IPS-NIHi11 (cell line): ENCODE data around the gene NCAM1.

Experiments used
- DNase-seq: peaks from one replicate; pipeline ENCODE4 v3.0.0; 2012; ENCODE audit warnings: mixed read lengths, low spot score

Gene NCAM1

GRCh38 chr11:113085446-113085845 lies 124.2 kb downstream of the NCAM1 start:
- DNase-seq: no peak

GRCh38 chr11:113087706-113088105 lies 126.5 kb downstream of the NCAM1 start:
- DNase-seq: no peak

DNA sequence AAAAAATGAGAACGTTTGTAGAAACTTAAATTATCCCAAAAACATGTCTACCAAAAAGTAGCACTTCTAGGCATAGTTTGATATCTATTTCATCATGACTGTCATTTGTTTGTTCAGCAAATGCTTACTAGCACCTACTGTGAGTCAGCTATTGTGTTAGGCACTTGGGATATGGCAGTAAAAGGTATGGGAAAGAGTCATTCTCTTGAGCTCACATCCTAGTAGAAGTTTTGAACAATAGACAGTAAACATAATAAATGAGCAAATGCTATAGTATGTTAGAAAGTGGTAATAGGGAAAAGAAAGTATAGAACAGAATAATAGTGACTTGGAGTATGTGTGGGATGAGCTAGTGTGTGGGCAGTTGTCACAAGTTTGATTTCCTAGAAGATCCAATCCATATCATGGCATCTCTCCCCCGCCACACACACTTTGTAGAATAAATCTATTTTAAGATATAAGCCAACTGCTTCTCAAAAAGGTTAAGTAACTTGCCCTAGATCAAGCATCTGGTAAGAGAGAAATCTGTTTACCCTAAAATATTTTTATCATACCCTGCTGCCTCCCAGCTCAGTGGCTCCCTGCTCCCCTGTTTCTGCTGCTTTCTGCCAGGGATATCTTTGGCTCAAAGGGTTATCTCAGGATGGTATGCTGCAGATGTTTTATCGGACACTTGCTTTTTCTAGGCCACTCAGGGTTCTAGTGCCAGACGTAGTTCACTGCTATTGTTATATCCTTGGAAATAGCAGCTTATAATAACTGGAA lies 129.7 kb downstream of the NCAM1 start:
- DNase-seq: no peak

- DNase-seq: no peak
These were observed 130.2 kb downstream of the NCAM1 start for GRCh38 chr11:113091481-113091780.

DNA sequence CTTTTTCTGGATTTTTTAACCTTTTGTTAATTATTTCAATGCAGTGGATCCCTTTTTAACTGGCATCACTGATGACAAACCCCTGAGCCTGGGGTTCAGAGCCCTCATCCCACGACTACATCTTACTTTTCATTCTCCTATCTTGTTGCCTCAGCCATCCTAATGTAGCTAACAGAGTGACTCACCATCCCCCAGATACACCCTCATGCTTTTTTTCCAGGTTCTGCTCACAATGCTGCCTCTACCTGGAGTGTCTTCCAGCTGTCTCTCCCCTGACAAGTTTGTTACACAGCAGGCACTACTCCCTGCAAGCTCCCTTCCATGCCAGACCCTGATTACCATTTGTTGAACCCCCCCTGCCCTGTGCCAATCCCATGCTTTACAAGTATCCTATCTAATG lies 135.4 kb downstream of the NCAM1 start:
- DNase-seq: no peak

- DNase-seq: peak; percentile 17
These were observed 142.9 kb downstream of the NCAM1 start for GRCh38 chr11:113103932-113104690.

DNA sequence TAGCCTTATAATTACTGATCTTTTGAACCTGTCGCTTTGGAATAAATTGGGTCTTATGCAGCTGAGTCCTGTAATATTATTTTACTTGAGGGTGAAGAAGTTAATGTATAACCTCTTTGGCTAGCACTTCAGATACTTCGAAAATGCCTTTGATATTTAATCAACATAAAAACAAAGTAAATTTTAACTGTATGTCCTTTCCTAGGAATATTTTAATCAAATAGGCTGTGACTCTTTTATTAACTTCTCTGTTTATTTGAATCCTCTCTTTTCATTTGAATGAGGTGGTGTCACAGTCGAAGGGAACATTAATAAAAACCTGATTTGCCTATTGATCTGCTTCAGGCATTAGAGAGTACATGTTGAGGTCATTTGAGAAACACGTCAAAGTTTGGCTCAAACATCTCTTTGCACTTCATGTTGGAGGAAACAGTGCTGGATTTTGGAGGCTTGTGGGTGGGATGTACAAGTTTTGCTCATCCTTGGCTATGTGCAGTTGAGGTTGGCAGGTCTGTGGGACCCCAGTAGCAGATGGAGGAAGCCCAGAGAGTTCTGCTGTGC lies 143.6 kb downstream of the NCAM1 start:
- no peak for DNase-seq

DNA sequence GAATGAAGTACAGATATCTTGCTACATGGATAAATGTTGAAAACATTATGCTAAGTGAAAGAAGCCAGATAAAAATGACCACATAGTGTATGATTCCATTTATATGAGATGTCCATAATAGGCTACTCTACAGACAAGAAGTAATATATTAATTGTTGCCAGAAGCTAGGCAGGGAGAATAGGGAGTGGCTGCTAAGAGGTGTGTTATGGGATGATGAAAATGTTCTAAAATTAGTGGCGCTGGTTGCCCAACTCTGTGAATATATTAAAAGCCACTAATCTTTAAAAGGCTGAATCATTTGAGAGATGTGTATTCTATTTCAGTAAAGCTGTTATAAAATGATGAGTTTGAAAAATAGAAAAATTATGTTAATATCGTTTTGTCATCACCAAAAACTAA lies 144.4 kb downstream of the NCAM1 start:
- DNase-seq: no peak

DNA sequence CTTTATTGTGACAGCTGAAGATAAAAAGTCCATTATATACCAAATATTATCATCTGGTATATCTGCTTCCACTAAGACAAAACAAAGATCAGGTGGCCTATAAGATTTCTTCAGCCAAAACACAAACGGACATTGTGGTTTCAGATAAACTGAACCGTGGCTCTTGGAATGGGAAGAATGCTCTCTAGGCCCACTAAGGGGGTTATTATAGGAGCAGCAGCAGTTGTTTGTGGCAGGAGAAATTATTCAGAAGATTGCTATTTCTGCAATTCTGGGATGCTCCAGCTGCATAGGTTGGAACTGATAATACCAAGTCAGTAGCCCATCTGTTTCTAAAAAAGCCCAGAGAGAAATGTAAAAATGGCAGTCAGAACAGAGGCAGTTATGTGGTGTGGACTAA lies 145.3 kb downstream of the NCAM1 start:
- no peak for DNase-seq

- no peak for DNase-seq
These were observed 148.8 kb downstream of the NCAM1 start for GRCh38 chr11:113110046-113110445.

DNA sequence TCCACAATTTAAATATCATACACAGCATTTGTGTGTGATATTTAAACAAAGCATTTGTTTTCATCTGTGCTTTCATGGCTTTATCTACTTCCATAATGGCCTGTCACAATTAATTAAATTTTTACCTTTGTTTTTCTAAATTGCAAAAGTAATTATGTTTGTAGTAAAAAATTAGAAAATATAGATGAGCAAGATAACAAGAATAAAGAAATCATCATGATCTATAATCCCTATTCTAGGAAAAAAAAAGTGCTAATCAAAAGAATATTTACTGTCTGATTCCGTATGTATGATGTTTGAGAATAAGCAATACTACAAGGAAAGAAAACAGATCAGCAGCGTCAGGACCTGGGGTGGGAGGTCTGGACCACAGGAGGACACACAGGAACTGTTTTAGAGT lies 149.9 kb downstream of the NCAM1 start:
- no peak for DNase-seq

DNA sequence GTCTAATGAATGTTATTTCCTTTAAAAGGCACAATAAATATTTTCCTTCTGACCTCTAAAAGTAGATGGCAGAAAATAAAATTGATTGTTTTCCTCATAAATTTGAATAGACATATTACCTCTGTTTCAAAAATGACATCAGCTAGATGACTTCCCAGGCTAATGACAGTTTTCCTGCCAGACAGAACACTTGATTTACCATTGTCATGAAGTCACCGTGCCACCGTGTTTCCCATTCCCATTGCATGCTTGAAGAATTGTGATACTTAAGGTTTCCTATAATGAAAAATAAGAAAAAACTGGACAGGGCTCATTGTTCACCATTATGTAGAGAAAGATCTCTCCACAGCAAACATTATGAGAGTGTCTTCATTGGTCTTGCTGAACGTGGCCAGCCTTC lies 151.1 kb downstream of the NCAM1 start:
- DNase-seq: no peak

DNA sequence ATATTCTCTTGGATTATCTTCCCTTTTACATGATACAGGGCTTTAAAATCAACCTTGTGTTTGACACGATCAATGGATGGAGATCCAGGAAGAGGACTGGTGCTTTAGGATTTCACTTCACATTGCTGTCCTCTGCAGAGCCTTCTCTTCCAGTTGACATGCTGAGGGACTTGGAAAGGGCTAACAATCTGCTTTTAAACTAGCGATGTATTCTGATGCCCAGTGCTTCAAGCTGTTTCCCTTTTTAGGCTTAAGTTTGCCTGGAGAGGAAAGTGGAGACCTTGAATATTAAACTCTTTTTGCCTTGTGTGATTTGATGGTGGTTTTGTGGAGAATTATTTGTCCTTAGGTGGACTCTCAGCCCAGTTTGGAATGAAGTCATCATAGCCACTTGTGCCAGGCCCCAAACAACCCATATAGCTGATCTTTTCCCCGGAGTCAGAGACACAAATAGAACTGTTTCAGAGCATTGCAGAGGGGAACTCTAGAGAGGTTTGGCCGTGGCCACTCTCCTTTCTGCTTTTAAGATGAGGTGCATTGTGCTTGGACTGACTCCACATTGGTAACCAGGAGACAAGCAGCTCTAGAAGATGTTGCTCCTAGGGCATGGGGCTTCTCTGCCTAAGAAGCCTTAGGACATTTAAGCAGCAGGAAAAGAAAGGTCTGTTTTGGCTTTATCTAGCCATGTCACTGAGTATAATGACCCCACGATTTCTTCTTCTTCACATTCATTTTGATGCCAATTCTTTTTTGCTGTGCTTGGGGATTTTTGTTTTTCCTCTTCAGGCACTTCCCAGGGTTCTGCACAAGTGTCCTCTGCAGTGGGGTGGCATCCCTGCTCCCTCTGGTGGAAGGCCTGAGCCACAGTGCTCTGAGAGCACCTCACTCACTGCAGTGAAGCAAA lies 152.8 kb downstream of the NCAM1 start:
- DNase-seq: peak; percentile 45

DNA sequence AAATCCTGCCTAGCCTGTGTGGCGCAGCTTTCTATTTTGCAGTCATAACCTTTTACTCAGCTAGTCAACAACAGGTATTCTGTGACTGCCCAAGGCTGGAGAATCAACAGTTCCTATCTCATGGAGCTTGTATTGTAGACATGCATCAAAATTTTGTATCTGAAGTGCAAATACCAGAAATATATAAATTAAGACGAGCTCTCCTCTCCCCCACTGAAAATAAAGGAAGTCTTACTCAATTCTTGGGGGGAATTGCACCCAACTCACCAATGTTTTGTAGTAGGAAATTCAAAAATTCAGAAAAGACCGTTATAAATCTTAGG lies 153.4 kb downstream of the NCAM1 start:
- DNase-seq: no peak

- DNase-seq: no peak
These were observed 156.9 kb downstream of the NCAM1 start for GRCh38 chr11:113118104-113118503.

GRCh38 chr11:113119074-113119473 lies 157.9 kb downstream of the NCAM1 start:
- DNase-seq: no peak

DNA sequence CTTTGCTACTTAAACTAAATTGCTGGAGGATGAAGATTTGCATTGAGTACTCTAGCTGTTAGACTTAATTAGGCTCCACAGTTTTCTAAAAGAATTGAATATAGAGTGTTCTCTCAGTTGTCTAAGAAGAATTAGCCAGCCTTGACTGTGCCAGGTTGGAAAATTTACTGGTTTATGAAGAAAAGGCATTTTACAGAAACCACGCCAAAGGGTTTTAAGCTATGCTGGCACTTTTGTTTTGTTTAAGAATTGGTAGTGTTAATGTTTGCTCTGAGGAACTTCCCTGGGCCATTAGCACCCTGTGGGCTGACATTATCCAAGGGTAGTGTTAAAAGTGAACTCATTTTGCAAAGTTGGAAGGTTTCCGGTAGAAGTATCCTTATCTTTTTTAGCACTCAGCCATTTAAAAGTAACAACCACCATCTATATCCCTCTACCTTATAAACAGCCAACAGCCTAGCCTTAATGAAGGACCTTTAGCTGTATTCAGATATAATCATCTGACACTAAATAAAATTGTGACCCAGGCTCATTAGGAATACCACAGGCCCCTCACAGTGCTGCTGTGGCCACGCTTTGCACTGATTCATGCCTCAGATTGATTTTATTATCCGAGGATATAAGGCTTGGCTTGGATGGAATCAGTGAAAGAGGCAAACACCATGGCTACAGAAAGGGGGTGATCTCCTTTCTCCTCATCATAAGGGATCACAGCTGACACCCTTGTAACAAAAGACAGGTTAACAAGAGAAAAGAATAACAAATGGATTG lies 158.9 kb downstream of the NCAM1 start:
- no peak for DNase-seq

DNA sequence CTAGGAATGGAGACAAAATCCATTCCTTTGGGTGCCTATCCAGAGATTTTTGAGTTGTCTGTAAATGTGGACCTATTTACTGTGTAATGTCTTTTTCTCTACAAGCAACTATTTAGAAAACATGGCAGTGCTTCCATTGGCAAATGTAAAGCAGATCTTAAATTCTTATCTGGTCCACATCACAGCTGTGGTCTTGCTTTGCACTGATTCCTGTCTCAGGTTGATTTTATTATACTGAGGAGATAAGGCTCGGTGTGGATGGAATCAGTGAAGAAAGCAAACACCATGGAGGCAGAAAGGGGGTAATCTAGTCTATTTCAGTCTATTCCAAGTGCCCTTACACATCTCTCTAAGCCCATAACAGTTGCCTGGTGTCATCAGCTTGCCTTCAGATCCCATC lies 160.5 kb downstream of the NCAM1 start:
- DNase-seq: no peak

DNA sequence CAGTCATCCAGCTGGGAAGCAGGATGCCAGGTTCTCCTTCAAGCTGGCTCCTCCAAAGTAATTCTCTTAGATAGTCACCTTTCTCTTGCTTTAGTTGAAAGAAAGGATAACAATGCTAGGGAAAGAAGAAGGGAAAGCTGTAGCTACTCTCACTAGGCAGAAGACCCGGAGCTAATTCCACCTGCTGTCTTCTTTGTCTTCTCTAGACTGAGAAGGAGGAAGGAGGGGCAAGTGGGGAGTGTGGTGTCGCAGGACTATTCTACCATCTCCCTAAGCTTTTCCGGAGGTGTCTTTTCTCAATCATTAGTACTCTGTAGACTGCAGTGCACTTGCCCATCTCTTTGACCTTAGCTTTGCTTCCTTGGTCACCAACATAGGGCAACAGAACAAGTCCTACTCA lies 162.8 kb downstream of the NCAM1 start:
- DNase-seq: no peak

DNA sequence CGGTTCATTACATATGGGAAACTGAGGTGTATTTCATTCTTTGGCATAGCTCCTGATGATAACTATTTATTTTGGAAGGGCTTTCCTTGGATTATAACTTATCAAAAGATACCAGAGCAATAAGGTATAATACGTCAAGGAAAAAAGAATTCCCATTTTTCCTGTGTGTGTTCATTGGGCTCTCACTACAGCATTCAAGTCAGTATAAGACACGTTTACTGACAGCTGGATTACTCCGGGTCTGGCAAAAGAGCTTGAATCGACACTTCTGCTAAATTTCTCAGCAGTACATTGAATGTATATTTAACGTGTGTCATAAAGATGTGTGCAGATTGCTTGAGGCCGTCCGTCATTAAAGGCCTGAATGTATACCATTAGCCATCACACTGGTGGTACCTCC lies 163.4 kb downstream of the NCAM1 start:
- DNase-seq: no peak

DNA sequence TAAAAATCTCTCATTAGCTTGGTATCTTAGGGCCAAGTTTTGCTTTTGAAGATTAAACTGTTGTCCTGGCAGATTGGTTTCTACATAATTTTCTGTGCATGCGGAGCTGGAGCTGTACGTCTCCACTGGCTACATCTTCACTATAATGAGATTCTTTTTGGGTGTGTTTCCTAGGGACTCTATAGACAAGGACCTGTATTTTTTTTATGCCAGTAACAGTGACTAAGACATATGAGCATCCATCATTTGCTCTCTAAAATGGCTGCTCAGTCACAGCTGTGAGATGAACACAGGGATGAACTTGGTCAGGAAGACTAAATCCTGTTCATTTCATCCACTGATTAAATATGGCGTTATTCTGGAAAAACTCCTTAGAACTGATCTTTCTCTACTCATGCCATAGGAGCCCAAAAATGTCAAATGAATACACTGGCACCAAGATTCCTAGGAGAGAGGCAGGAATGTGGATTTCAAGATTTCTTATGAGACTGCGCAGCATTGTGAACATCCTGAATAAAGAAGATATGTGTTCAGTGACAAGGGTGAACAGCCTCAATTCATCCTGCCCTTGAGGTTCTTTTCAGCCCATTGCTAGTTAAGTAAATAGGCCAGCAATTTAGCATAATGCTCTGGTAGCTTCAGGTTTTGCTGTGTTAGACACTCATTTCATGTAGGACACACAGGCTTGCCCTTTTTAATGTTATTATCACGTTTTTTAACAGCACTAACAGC lies 168.2 kb downstream of the NCAM1 start:
- DNase-seq: no peak
